Retinal pigment epithelial cell (primary cell): ENCODE results near the gene GSTM4.
"Not testable (repeated sequence)": the region's sequence is repeated elsewhere in the genome, so short reads cannot be mapped to it uniquely, and the experiment has no call there.

Source experiments
- DNase-seq: peaks from one replicate; pipeline ENCODE4 v3.0.0-alpha.2; 2010; ENCODE audit warnings: low read depth
- H3K4me3 ChIP-seq: 2 replicates; pipeline ENCODE4 v1.5.1; 2011; ENCODE audit warnings: mild to moderate bottlenecking, low read length, control low read depth, moderate library complexity
- TF ChIP-seq, protein P1 (sequence below): conservative IDR thresholded peaks from 2 replicates; pipeline ENCODE4 v1.5.1; 2011; ENCODE audit warnings: low read depth, low read length, control low read depth, inconsistent platforms

GSTM4 gene

GRCh38 chr1:109705411-109705810, 49.5 kb downstream of the GSTM4 start:
- no peak overlapping the region for H3K4me3 ChIP-seq
- no peak for DNase-seq
- TF ChIP-seq, protein P1, sequence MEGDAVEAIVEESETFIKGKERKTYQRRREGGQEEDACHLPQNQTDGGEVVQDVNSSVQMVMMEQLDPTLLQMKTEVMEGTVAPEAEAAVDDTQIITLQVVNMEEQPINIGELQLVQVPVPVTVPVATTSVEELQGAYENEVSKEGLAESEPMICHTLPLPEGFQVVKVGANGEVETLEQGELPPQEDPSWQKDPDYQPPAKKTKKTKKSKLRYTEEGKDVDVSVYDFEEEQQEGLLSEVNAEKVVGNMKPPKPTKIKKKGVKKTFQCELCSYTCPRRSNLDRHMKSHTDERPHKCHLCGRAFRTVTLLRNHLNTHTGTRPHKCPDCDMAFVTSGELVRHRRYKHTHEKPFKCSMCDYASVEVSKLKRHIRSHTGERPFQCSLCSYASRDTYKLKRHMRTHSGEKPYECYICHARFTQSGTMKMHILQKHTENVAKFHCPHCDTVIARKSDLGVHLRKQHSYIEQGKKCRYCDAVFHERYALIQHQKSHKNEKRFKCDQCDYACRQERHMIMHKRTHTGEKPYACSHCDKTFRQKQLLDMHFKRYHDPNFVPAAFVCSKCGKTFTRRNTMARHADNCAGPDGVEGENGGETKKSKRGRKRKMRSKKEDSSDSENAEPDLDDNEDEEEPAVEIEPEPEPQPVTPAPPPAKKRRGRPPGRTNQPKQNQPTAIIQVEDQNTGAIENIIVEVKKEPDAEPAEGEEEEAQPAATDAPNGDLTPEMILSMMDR: no peak

GRCh38 chr1:109708949-109709348, 53.0 kb downstream of the GSTM4 start:
- not testable (repeated sequence) for H3K4me3 ChIP-seq, DNase-seq

GRCh38 chr1:109709822-109710221, 53.9 kb downstream of the GSTM4 start:
- not testable (repeated sequence) for DNase-seq, H3K4me3 ChIP-seq
